Jurkat, Clone E6-1 (cell line): ENCODE data around the gene OGFOD3.
A peak's percentile ranks its signal among the peaks of the same experiment; 100 is the strongest.

Source experiments
- DNase-seq: peaks from one replicate; pipeline ENCODE4 v3.0.0-alpha.2; 2011; ENCODE audit warnings: low read depth, low spot score
- H3K4me3 ChIP-seq: 2 replicates; pipeline ENCODE4 v1.5.1; 2011; ENCODE audit warnings: mild to moderate bottlenecking, low read length, control low read depth, moderate library complexity

The OGFOD3 gene

DNA sequence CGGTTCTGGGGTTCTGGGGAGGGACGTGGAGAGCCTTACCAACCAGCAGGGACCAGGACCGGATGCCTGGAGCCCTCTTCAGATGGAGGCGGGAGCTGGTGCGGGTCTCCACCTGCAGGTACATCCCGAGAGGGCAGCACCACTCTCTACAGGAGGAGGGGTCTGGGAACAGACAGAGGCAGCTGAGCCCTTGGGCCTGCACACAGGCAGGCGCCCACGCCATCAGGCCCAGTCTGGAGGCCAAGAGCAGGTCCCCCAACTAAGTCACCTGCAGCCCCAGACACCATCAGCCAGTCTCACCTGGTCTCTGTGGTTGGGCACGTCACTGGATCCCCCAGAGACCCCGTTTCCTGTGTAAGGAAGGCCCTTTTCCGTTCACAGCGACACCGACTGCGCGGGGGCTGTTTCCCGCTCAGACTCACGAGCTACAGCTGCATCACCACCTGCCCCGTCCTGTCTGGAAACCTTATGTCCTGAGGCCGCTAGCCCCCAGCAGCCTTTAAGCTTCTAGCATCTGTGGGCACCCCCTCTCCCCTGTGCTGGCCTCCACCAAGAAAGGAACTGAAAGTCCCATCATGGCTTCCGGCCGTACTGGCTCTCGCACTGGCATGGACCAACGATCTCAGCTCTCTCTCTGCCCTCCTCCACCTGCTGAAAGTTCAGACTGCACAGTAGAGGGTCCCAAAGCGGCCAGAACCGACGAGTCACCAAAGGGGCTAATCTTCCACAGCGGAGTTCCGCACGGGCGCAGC lies 30.9 kb upstream of the OGFOD3 start:
- DNase-seq: peak; percentile 79
- peak overlapping the region; percentile 94 for H3K4me3 ChIP-seq

DNA sequence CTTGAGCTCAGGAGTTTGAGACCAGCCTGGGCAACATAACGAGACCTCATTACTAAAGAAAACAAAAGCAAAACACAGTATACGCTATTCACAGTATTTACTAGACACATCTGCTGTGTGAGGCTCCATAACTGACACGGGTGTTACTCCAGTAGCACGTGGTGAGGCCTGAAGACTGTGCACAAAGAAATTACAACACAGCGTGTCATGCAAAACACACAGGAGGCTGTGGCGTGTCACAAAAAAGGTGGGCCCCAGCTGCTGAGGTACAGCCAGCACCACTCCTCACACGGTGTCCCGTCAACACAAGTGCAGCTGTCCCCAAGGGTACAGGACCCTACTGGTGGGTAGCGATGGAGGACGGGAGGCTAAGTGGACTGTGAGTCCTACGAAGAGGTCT lies 29.5 kb upstream of the OGFOD3 start:
- no peak for DNase-seq
- H3K4me3 ChIP-seq: no peak overlapping the region

DNA sequence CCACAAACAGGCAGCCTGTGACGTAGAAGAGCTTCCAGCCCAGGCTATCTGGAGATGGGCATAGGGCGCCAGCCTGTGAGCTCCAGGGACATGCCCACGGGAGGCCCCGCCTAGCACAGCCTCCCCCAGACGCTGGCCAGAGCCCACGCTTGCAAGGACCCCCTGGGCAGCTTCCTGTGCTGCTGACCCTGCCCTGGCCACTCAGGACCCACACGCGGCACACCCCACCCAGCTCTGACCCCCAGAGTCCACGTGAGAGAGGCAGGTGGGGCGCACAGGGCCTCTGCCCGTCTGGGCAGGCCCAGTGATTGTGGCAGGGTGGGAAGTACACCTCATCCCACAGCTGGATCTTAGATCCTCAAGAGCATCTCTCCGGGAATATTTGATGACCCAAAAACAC lies 28.3 kb upstream of the OGFOD3 start:
- no peak for DNase-seq
- H3K4me3 ChIP-seq: no peak overlapping the region

DNA sequence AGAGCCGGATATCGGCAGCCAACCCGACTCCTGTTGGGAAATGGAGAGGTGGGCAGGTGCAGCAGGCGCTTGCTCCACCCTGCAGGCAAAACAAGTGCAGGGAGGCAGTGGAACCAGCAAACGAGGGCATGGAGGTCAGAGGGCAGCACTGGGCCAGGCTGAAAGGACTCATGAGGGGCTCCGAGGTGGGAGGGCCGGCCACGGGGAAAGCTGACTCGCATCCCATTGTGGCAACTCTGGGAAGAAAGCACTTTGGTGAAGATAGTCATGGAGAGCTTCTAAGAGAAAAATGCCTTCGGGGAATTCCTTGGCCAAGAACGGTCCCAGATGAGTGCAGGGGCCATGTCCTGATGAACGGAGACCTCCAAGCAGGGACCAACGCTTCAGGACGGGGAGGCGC lies 27.7 kb upstream of the OGFOD3 start:
- no peak overlapping the region for H3K4me3 ChIP-seq
- no peak for DNase-seq

DNA sequence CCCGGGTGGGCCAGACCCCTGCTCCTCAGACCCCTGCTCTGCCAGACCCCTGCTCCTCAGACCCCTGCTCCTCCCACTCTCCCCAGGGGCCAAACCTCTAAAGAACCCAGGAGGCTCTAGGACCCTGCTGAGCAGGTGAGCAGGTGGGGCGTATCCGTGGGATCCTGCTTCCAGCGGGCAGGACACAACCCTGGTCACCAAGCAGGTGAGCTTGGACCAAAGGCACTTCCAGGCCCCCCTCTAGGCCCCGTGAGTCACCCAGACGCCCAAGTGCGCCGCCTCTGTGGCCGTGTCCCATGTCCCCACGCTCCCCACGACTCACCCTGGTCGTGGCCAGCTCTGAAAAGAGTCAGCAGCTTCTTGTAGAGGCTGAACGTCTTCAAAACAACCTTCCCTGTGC lies 27.2 kb upstream of the OGFOD3 start:
- no peak overlapping the region for H3K4me3 ChIP-seq
- no peak for DNase-seq

DNA sequence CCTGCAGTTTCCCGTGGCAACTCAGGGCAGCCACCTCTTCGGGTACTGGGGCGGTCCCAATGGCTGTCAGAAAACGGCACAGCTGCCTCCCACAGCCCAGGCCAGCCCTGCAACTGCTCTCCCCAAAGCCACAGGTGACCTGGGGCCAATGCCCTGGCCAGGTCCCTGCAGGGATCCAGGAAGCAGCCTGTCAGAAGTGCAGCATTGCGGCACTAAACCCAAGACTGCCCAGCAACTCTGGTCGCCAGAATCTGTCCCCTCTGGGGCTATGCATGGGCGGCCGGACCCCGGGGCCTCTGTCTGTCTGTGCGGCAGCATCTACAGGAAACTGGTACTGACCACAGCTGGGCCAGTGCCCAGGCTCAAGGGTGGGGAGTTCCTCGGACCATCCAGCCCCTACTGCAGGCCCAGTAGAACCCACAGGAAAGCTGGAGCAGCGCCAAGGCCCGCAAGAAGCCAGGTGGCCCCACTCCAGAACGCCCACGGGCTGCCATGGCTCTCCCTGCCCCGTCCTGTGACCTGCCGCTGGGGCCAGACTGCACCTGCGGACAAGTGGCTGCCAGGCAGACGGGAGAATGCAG lies 26.6 kb upstream of the OGFOD3 start:
- no peak overlapping the region for H3K4me3 ChIP-seq
- no peak for DNase-seq

DNA sequence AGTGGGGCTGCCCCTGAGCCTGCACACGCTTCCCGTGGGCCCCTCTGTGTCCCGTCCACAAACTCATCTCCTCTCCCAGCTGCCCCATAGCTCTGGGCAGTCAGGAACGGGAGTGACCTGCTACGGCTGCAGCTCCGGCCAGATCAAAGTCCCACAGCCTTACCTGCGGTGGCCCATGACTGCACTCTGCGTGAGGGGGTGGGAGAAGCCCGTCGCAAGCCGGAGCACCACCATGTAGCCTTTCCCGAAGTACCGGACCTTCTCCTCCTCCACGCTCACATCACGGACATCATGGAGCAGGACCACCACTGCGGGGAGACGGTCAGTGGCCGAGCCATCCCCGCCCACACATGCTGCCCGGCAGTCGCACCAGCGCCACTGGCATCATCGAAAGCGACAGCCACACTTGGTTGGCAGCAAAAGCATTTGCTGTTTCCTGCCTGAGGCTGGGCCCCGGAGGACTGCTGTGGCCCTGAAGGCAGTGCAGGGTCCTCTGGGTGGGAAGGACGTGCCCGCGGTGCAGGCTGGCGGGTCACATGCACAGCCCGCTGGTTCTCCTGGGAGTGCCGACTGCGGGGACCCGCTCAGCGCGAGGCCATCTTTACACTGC lies 26.0 kb upstream of the OGFOD3 start:
- no peak overlapping the region for H3K4me3 ChIP-seq
- no peak for DNase-seq

DNA sequence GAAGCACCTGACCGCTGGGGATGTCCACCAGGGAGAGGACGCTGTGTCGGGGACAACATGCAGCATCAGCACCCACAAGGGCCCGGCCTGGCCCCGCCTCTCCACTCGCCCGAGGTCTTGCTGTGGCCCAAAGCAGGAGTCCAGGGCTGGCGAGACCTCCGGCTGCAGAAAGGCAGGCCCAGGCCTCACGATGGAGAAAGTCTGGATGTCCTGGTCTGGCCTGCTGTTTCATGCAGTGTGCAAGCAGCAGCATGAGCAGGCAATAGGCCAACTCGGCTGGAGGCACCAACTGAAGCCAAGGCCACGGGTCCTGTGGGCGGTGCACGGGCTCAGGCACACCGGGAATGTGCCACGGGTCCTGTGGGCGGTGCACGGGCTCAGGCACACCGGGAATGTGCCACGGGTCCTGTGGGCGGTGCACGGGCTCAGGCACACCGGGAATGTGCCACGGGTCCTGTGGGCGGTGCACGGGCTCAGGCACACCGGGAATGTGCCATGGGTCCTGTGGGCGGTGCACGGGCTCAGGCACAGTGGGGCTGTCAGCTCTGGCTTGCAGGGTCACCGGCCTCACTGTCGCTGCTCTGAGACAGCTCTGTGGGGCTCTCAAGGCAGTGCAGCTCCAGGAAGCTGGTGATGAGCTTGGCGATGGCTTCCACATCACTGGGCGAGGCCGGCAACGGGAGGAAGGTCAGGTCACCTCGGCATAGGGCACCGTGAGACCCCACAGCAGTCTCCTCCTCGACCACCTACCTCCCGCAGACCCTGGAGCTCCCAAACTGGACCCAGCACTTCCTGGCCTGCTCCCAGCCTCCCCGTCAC lies 25.3 kb upstream of the OGFOD3 start:
- no peak for DNase-seq
- H3K4me3 ChIP-seq: no peak overlapping the region

DNA sequence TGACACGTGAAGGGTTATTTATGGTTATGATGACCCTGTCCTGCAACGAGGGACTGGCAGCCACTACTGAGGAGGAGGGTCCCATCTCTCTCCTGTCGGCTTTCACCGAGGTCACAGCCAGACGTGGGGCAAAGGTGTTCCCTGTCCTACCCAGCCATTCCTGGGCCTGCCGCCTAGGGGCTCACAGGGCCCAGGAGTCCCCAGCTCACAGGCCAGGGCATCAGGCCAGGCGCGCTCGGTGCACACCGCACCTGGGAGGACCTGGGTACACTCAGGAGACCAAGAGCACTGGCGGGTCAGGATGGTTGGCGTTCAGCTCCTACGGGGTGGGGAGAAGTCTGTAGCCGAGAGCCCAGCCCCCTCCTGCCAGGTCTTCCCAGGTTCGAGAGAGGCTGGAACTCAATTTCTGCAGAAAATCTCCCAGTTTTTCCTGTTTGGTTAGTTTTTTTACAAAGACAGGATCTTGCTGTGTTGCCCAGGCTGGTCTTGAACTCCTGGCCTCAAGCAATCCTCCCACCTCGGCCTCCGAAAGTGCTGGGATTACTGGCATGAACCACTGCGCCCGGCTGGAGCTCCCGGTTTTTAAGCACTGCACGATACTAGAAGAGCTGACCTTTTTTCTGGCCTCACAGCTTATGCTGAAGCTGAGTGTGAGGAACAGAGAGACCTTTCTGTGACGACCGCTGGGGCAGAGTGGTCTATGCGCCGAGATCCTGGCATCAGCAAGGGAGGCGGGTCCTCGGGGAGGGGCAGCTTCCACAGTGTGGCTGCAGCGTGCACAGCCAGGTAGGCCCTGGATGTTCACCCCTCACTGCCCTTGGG lies 24.5 kb upstream of the OGFOD3 start:
- no peak for DNase-seq
- H3K4me3 ChIP-seq: no peak overlapping the region

DNA sequence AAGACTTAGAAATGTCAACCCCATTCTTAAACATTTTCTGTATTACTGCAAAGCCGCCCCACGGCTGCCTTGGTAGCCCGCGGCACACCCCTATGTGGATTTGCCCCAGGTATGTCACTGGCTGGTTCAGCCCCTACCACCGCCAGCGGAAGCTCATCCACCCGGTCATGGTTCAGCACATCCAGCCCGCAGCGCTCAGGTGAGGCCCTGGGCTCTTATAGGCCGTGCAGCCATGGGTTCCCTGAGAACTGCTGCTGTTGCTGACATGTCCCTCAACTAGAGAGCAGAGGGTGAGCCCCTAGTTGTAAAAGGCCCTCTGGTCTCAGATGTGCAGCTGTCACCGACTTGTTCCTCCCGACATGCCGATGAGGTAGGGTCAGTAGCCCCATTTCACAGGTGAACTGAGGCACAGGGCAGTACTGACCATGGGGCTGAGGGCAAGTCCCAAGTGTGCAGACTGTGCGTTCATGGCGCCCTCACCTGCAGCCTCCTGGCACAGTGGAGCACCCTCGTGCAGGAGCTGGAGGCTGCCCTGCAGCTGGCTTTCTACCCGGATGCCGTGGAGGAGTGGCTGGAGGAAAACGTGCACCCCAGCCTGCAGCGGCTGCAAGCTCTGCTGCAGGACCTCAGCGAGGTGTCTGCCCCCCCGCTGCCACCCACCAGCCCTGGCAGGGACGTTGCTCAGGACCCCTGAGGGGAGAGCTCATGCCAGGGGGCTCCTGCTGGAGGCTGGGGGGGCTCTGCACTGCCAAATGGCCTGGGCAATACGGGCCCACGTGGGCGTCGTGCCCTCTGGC lies 23.5 kb upstream of the OGFOD3 start:
- no peak overlapping the region for H3K4me3 ChIP-seq
- no peak for DNase-seq

DNA sequence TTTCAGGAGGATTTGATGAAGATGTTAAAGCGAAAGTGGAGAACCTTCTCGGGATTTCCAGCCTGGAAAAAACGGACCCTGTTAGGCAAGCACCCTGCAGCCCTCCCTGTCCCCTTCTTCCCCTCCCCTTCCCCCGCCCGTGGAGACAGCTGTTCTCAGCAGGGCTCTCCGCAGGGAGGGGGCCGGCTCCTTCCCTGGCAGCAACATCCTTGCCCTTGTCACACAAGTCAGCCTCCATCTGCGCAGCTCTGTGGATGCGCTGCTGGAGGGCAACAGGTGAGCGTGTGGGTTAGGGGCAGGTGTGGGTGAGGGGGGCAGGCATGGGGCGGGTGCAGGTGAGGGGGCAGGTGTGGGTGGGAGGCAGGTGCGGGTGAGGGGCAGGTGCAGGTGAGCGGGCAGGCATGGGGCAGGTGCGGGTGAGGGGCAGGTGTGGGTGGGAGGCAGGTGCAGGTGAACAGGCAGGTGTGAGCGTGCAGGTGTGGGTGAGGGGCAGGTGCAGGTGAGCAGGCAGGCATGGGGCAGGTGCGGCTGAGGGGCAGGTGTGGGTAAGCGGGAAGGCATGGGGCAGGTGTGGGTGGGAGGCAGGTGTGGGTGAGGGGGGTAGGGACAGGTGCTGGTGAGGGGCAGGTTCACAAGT lies 22.7 kb upstream of the OGFOD3 start:
- no peak for DNase-seq
- H3K4me3 ChIP-seq: no peak overlapping the region

DNA sequence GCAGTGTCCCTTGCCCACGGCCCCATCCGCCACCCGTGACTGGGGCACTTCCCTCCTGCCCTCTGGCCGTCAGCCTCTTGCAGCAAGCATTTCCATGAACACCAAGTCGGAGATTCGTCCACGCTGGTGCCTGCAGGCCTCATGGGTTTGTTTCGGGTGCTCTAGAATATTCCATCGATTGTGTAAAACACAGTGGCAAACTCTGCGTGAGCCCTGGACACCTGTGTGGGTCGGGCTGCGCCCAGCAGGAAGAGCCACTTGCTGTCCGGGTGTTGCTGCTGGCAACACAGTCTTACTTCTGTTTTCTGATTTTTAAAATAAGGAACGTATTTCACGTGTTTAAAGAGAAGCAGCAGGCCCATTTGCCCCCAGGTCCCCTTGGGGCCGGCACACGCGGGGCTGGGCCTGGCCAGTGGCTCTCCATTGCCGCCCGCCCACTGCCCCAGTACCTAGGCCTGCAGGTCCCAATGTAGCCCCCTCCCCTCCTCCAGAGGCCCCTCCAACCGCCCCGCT lies 22.1 kb upstream of the OGFOD3 start:
- DNase-seq: no peak
- no peak overlapping the region for H3K4me3 ChIP-seq

DNA sequence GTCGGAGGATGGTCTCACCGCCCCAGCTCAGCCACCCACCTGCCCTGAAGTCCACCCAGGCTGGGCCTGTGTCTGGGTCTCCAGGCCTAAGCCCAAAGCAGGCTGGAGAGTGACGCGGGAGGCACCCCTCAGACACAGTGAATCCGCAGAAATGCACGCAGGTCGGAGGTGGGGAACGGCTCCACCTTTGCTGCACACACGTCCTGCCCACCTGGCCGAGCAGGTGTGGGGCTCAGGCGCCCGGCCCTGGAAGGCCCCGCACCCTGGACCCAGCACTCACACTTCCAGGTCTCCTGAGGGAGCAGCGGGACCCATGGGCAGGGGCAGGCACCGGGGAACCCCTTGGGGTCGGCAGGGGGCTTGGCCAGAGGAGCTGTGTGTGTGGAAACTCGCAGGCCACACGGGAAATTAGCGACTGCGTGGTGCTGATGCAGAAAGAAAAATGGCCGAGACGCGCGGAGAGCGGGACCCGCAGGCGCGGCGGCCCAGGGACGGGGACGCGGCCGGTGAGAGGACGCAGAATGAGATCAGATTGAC lies 21.5 kb upstream of the OGFOD3 start:
- no peak overlapping the region for H3K4me3 ChIP-seq
- no peak for DNase-seq

DNA sequence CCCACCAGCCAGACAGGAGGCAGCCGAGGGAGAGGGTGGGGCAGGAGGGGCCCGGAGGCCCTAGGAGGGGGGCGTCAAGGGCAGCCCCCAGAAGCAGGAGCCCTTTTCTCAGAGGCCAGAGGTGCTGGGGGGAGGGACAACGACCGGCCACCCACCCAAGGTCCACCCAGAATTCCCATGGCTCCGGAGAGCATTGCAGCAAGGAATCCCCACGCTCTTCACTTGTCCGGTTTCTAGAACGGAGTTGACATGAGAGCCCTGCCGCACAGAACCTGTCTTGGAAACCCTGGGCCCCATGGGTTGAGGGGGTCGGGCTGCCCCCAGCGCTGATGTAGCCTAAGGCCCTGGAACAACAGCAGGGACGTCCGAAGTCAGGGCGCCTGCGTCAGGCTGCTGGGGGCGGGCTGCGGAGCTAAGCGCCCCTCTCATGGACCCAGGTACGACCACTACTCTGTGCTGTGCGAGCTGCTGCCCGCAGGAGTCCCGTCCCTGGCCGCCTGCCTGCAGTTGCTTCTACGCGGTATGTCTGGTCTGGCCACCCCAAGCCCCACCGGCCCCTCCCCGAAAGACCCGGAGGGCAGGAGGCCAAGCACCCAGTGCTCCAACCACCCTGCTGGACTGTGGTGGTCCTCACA lies 20.9 kb upstream of the OGFOD3 start:
- no peak overlapping the region for H3K4me3 ChIP-seq
- DNase-seq: no peak

DNA sequence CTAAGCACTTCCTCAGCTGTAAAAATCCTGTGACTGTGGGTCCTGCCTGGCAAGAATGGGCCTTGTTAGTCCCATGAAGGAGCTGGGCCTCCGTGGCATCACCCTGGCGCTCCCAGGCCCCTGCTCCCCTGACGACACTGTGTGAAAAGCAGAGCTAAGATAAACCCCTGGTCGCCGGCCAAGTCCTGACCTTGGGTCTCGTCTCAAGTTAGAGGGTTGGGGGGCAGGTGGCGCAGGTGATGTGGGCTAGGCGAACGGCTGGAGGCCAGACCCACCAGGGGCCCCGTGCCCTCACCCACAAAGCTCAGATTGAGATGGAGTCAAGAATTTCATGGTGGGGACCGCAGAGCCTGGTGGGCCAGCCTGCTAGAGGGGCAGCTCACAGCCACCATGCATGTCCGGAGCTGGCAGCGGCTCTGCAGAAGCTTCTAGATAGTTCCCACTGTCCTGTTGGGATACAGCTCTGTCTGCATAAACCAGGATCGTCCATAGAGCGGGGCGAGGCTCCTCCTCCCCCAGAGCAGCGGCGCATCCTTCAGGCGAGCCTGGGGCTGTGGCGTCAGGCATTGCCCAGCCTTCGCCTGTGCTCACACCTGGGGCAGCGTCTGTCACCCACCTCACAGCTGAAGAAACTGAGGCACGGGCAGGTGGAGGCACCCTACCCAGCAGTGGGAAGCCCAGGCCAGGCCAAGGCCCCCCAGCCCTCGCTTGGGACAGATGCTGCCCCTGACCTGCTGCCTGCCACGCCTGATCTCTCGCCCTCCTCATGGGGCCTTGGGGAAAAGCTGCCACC lies 20.2 kb upstream of the OGFOD3 start:
- no peak for DNase-seq
- H3K4me3 ChIP-seq: no peak overlapping the region

DNA sequence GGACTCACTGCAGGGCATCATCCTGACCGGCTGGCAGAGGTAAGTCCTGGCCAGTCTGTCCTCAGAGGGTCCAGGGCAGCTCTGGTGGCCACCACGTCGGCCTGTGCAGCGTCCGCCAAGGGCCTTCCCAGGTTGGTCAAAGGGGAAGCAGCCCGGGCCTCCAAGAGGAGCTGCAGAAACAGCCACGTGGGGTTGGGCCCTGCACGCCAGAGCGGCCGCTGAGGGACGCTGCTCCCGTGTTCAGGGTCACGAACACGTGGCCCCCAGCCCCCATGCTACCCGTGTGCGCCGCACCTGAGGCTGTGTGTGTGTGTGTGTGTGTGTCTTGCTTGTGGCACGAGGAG lies 18.9 kb upstream of the OGFOD3 start:
- no peak for DNase-seq
- no peak overlapping the region for H3K4me3 ChIP-seq
